Cerebellar nuclear complex (tissue), 1 donor: ENCODE data around the gene PAPOLB.

Experiments
- DNase-seq, 2 experiments: peaks; one replicate each; lab custom pipeline; 2025; lab: John Stamatoyannopoulos, UW

The PAPOLB gene

DNA sequence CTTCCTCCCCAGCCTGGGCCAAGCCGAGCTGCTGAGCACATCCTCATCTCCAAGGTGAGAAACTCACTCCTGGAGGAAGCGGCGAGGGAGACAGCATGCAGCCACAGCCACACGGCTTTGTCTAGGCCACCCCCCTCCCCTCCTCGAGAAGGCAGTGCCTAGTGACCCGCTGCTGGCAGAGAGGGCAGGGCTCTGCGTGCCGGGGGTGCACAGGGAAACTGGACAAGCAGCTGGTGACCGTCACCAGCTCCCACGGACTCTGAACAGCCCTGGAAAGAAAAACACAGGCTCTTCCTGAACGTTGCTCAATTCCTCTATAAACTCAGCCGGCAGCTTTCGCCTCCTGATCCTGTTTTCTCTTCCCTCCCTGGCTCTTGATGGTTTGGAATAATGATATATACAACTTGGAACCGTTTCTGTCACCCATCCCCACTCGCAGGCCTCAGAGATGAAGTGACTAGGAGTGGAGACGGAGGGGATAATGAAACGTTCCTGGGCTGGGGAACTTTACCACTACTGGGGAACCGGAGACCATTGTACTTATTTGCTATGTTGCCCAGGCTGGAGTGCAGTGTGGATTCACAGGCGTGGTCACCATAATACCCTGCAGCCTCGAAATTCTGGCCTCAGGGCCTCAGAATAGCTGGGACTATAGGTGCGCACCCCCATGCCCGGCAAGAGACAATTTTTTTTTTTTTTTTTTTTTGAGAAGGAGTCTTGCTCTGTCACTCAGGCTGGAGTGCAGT lies 19.3 kb downstream of the PAPOLB start:
- DNase-seq: no peak

DNA sequence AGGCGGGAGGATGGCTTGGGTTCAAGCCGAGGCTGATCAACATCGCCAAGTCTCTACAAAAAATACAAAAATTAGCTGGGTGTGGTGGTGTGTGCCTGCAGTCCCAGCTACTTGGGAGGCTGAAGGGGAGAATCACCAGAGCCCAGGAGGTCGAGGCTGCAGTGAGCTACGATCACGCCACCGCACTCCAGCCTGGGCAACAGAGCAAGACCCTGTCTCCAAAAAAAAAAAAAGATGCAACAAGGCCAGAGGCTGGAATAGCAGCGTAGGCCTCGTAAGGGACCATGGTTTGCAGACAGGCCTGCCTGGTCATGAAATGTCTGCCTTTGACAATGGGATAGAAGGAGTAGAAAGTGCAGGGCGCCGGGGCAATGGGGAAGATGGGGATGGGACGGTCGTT lies 20.0 kb downstream of the PAPOLB start:
- no peak for DNase-seq

DNA sequence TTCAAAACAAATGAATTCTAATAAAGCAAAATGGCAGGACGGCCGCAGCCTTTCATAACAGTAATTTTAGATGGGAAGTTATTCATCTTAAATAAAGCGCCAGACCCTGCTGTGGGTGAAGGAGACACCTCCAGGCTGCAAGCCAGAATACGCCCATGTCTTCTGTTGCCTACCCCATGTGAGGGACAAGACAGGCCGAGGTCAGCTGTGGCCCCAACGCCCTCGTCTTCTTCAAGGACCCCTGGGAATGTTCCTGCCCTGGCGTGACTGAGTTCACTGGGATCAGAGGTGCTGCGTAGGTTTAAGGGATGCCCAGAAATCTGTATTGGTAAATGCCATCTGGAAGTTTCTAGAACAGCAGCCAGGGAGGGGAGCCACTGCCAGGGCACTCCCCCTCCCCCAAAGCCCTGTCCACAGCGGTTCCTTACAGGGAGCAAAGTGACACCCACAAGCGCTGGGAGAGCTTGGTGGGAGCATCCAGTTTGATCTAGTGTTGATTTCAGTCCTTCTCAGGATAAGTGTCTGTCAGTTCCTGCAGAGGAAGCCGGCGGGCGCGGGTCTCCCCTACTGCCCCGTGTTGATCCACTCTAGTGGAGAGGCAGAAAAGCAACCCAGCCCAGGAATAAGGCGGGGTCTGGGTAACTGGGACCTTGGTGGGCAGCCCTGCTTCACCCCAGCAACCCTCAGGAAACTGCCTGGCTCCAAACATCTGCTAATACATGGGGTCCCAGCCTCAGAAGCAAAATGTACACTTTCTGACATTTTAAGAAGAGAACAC lies 20.6 kb downstream of the PAPOLB start:
- DNase-seq: no peak

DNA sequence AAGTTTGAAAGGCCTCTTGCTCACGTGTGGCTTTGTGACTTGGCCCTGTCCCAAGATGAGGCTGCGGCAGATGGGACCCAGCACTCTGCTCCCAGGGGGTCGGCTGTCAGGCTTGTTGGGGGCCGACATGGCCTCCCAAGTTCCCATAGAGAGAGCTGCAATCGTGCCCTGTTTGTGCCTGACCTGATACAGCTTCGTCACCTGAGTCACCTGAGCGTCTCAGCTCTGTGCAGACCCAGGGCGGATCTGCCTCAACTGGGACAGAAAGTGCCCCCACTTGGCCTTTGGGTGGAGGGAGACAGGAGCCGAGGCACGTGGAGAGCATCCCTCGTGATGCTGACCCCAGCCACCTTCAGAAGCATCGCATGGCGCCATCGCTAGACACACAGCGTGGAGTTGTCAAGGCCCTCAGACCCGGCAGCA lies 21.7 kb downstream of the PAPOLB start:
- DNase-seq: no peak

DNA sequence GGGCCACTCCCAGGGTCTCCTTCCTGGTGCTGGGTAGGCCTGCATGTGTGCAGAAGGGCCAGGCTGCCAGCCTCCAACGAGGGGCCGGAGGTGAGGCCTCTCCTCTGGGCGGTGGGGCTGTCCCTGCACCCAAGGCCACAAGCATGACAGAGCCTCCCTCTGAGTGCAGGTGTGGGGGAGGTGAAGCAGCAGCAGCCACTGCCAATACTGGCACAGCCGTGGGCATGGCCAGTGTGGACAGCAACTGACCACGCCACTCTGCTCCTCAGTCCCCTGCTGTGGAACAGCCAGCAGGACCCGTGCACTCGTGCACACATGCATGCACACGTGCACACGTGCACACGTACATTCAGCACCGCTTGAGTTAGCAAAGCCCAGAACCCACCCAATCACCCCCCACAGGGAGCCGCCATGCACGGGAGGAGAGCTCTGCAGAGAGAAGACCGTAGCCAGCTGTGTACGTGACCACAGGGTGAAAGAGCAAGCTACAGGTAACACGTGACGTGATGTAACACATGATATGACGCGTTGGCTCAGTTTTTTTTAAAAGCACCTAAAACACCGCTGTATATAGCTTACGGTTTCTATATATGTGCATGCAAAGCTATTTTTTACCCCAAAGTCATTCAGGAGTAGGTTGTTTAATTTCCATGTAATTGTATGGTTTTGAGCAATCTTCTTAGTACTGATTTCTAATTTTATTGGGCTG lies 23.1 kb downstream of the PAPOLB start:
- DNase-seq: no peak

DNA sequence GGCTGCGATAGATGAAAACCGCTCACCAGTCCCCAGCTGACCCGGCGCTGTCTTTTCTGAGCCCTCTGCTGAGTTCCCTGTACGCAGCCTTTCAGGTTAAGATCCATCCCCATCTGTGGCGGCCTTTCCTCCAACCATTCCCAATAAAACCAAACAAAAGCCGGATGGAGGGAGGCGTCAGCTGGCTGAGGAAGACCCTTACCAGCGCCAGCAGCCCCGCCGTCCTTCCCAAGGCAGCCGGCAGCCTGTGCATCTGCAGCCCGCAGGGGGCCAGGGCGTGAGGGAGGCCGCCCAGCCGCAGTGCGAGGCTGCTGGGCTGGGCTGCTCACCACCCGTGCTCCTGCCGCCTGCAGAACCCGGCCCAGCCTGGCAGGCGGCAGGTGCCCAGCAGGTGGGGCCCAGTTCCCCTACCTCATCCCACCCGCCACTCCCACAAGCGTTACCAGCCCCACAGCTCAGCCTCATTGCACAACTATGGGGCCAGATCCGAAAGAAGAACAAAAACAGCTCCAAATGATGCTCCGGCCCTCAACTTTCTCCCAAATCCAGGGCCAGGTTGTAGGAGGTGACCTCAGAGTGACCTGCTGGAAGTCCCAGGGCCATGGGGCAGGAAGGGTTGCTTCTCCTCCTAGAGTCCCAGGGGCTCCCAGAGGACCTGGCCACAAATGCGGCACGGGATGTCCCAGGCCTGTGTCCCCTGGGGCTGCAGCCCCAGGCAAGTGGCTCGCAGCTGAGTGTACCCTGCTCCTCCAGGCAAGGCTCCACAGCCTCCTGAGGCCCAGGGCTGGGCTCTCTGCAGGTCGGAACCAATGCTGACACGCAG lies 23.8 kb downstream of the PAPOLB start:
- DNase-seq: no peak

DNA sequence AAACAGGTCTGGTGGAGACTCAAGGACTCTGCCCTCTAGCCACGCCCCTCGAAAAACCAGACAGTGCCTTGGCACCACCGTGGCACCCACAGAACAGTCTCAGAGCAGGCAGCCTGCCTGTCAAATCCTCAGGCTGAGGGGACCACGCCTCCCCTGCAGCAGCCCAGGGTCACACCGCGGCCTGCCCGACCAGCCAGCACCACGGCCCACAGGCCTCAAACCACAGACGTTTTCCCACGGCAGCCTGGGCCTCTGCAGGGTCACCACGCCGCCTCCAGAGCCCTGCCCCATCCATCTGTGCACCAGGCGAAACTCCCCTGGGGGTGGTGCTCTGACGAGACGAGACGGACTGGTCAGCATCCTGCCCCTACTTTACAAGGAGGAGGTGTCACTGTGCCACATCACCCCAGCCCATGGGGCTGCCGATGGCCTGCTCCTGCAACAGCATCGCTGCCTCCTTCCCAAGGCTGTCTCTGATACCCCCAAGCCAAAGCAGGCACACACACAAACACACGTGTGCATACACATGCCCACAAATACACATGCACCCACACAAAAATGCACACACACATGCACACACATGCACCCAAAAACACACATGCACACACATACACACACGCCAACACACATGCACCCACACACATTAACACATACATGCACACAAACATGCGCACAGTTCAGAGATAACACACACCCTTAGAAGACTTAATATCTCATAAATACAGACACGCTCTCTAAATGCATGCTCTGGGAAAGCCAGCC lies 24.6 kb downstream of the PAPOLB start:
- DNase-seq: no peak

DNA sequence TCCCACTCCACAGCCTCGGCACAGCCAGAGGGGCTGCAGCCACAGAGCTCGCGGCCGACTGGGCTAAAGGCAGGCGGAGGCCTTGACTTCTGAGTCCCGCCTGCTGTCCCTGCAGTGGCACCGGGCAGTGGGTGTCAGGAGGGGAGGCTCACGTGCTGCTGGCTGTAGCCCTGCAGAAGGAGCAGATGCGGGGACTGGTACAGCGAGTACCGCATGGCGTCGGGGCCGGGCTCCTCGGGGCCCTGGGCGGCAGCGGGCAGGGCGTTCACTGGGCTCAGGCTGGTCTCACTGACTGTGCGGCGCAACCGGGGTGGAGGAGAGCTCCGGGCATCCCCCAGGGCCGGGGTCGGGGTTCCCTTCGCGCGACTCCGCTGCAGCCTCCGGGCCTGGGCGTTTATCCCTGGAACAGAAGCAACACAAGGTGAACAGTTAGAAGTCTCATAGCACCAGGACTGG lies 25.6 kb downstream of the PAPOLB start:
- DNase-seq: no peak

DNA sequence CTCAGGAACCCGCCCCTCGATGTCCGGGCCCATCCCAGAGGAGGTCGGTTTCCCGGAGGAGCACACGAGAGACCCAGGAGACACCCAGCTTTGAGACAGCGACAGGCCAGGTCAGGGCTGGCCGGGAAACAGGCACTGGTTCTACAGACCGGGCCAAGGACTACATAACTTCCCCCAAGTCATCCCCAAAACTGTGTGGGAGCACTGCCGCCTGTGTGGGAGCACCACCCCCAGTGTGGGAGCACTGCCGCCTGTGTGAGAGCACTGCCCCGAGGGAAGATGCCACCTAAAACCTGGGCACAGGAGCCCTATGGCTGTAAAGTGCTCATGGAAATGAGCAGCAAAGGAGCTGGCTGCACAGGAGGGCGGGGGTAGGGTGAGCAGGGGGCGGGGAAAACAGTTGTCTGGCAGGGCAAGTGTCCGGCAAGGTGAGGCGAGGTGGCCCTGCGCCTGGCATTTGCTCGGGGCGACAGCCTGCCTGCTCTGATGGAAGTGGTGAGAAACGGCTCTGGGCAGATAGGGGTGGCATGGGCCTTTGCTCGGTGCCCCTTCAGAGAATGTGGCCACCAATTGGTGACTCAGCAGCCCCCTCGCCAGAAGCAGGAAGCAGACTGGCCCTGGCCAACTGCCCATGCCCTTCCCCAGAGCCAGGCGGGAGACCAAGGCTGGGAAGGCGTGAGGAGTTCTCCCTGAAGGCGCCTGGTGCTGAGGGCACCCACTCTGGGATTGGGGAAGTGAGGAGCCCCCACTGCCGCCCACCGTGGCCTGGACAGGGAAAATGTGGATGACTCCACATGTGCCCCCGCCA lies 26.2 kb downstream of the PAPOLB start:
- no peak for DNase-seq

DNA sequence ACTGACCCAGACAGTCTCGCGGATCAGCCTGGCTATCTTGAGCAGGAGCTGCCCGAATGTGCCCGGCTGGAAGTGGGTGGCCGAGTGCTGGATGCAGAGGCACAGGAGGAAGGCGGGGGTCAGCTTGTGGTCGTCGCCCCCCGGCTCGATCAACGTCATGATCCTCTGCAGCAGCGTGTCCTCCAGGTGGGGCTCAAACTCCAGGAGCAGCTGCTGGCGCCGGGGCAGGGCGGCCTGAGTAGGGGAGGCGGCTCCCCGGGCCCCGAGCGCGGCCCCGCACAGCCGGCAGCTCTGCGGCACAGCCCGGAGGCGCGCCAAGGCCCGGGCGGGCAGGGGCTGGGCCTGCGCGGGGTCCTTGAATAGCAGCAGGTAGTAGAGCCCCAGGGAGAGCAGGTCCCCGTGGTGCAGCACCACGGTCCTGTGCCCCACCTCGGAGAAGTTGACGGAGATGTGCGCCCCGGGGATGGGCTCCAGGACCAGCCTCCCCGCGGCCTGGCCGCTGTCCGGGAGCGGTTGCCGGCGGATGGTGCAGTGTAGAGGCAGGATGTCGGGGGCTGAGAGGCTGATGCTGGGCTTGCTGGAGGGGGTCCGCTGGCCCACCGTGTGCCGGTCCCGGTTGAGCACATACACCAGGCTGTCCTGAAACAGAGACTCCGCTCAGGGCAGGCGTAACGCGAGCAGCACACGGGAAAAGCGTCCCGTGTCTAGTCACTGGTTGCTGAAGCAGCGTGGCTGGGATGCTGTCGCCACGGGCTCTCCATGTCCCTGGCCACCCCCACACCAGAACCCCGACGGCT lies 27.0 kb downstream of the PAPOLB start:
- no peak for DNase-seq

DNA sequence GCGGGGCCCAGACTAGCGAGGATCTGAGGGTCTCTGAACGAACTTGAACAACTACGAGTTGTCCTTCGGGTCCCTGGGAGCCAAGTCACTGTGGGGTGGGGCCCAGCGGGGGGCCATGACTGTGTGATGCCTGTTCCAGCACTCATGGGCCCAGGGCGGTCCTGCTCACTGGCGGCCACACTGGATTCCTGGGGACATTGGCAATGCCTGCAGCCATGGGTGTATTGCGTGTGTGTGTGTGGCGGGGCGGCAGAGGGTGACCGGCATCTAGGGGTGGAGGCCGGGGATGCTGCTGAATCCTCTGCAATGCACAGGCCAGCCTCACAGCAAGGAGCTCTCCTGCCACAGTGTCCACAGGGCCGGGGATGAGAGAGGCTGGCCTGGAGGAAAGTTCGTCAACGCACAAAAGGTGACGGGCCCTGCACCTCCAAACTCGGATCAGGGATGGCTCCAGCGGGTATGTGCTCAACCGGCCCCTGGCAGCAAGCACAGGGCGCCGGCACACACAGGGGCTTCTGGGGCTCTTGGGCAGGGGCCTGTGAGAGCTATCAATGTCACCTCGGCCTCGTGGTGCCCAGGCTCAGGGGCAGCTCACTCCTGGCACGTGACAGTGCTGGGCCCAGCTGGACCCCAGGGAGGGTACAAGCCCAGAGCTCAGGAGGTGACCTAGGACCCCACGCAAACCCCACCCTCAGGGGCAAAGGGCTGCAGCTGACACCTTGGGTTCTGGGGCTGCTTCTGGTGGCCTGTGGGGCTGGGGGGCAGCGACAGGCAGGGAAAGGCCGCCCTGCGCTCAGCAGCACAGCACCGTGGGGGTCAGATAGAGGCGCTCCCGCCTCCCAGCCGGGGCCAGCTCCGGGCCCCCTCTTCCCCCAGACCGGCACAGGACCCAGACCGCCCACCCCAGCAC lies 27.9 kb downstream of the PAPOLB start:
- no peak for DNase-seq

DNA sequence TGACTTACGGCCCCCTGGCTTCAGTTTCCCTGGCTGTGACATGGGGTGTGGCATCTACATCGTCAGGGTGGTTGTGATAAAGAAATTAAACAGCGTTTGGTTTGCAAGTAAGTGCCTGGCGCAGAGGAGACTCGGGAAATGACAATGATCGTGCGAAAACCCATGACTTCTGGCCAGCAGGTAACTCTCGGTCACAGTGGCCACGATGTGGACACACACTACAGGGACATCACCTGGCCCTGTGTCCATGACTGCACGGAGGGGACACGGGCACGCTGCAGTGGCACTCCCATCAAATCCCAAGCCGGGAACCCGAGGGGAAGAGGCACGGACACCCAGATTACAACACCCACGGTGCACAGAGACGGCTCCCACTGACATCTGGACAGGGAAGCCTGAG lies 28.7 kb downstream of the PAPOLB start:
- DNase-seq: no peak

DNA sequence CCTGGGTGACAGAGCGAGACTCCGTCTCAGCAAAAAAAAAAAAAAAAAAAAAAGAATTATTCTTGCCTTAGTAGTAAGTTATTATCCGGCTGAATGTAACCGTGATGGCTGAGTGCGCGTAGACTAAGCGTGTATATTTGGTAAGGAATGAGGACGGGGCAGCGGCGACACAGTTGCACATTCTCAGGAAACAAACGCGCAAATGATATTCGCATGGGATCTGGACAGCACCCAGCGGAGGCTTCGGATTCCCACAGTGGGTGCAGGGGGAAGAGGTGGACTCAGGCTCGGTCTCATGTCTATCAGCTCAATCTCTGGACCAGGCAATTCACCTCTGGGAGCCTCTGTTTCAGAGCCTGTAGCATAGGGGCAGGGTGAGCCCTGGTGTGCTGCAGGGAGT lies 29.1 kb downstream of the PAPOLB start:
- DNase-seq: no peak

DNA sequence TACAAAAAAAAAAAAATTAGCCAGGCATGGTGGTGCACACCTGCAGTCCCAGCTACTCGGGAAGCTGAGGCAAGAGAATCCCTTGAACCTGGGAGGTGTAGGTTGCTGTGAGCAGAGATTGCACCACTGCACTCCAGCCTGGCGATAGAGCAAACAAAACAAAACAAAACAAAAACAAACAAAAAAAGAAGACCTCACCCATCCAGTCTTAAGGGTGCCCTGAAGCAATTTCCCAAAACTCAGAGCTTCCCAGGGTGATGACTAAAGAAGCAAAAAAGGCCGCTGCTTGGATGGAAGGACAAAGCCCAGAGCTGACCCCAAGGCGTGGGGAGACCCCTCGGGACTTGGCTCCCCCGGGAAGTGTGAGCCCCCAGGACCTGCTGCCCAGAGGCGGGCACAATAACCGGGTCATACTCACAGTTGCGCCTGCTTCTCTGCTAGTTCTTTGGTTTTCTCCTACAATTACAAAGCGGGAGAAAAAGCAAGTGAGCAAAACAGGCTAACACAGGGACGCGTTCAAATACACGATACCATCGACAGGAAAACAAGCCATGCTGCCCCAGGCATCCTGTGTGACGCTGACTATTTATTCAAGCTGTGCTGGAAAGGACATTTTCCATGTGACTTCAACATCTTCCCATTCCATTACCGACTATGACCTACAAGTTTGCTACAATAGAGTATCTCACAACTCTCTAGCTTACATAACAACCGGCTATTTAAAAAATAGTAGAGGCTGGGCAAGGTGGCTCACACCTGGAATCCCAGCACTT lies 29.9 kb downstream of the PAPOLB start:
- no peak for DNase-seq

DNA sequence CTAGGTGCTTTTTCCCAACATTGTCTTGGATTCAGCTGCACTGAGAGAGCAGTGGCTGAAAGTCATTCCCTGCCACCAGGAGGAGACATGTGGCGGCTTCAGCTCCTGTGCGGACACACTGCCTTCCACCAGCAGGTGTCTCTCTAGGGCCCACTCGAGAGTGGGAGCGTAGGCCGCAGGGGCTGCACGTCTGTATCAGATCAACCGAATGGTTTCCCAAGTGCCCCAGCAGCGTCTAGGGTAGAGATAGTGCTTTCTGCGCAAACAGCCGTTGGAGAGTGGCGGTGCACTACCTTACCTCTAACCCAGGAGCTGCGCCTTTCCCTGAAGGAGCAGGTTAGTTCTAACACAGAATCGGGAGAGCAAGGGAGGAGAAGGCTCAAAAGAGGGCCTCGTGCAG lies 31.7 kb downstream of the PAPOLB start:
- DNase-seq: no peak

DNA sequence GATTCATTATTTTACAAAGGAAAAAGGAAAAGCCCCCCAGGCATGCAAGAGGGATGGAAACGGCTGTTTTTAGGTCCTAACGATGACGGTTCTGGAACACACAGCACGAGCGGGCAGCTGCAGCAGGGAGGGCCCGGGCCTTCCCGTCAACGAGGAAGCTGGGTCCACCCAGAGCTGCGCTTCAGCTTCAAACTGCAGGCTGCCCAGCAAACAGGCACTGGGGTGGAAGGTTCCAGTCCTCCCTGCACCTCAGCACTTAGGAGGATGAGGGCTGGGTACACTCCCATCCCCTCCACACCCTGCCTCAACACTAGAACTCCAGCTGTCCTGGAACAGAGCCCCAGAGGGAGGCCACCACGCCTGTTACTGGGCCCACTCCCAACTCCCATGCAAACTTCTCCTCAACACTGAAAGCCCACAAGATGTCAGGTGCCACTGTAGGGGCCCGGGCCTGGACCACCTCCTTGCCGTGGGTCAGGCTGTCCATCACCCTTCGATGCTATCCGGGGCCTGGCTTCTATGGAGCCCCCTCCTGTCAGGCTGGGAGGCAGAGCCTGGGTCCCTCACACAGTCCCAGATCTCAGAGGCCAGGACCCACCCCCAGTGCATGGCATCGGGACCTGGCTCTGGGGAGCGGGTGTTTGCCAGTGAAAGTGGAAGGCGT lies 33.0 kb downstream of the PAPOLB start:
- DNase-seq: no peak

DNA sequence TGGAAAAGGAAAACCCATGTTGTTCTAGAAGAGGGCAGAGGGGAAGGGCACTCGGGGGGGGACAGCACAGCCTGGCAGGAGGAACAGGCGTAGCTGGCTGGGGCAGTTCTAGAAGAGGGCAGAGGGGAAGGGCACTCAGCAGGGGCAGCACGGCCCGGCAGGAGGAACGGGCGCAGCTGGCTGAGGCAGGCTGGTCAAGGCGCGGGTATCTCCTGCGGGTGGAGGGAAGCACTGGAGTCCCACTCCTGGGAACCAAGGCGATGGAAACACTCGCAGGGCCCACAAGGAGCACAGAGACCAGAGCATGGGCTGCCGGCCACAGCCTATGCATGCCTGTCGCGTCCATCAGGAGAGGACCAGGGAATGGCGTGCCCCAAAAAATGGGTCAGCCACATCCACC lies 36.7 kb downstream of the PAPOLB start:
- DNase-seq: no peak
